MM.1S (cell line): ENCODE measurements around the gene OR14K1.

Experiments
- DNase-seq: peaks from one replicate; pipeline ENCODE4 v3.0.0-alpha.2; 2015
- H2AFZ ChIP-seq: fragments of 300-600 bp; sonication (generic); 2 replicates; pipeline ENCODE4 v1.6.0; 2016; ENCODE audit warnings: antibody characterized with exemption, low read length
- H3F3A ChIP-seq: fragments of 300-600 bp; sonication (generic); 2 replicates; pipeline ENCODE4 v1.6.1; 2016; ENCODE audit warnings: mild to moderate bottlenecking, antibody characterized with exemption, low read length, moderate library complexity, mixed read lengths; ENCODE audit not compliant: insufficient read depth
- H3K27ac ChIP-seq: fragments of 300-600 bp; sonication (generic); 2 replicates; pipeline ENCODE4 v1.5.1; 2016; ENCODE audit warnings: mild to moderate bottlenecking, low read length
- H3K27me3 ChIP-seq: fragments of 300-600 bp; sonication (generic); replicated peaks from 2 replicates; pipeline ENCODE4 v1.6.0; 2016; ENCODE audit warnings: low read length; ENCODE audit not compliant: insufficient read depth
- H3K36me3 ChIP-seq: fragments of 300-600 bp; sonication (generic); replicated peaks from 2 replicates; pipeline ENCODE4 v1.6.1; 2016; ENCODE audit warnings: mild to moderate bottlenecking, low read length, mixed read lengths; ENCODE audit not compliant: insufficient read depth
- H3K4me1 ChIP-seq: fragments of 300-600 bp; sonication (generic); 2 replicates; pipeline ENCODE4 v1.6.1; 2016; ENCODE audit warnings: low read length, mixed read lengths
- H3K4me2 ChIP-seq: fragments of 300-600 bp; sonication (generic); 2 replicates; pipeline ENCODE4 v1.6.0; 2016; ENCODE audit warnings: low read depth, low read length
- H3K4me3 ChIP-seq: fragments of 300-600 bp; sonication (generic); 2 replicates; pipeline ENCODE4 v1.5.1; 2016; ENCODE audit warnings: low read length, mixed read lengths
- H3K79me2 ChIP-seq: fragments of 300-600 bp; sonication (generic); 2 replicates; pipeline ENCODE4 v1.6.1; 2016; ENCODE audit warnings: mixed run types, low read length, mixed read lengths
- H3K9ac ChIP-seq: fragments of 300-600 bp; sonication (generic); 2 replicates; pipeline ENCODE4 v1.6.1; 2016; ENCODE audit warnings: low read length, mixed read lengths
- H3K9me2 ChIP-seq: fragments of 300-600 bp; sonication (generic); replicated peaks from 2 replicates; pipeline ENCODE4 v1.6.1; 2016; ENCODE audit warnings: mild to moderate bottlenecking, low read length, mixed read lengths; ENCODE audit not compliant: insufficient read depth
- H3K9me3 ChIP-seq: fragments of 300-600 bp; sonication (generic); replicated peaks from 2 replicates; pipeline ENCODE4 v1.6.1; 2016; ENCODE audit warnings: mild to moderate bottlenecking, low read length, mixed read lengths; ENCODE audit not compliant: insufficient read depth
- H4K20me1 ChIP-seq: fragments of 300-600 bp; sonication (generic); 2 replicates; pipeline ENCODE4 v1.6.1; 2016; ENCODE audit warnings: mild to moderate bottlenecking, low read length, moderate library complexity, mixed read lengths; ENCODE audit not compliant: insufficient read depth
- CTCF ChIP-seq: fragments of 300-600 bp; sonication (generic); IDR thresholded peaks from 2 replicates; pipeline ENCODE4 v1.5.1; 2016; ENCODE audit warnings: antibody characterized with exemption, low read length, mixed read lengths
- EZH2 ChIP-seq: fragments of 300-600 bp; sonication (generic); optimal IDR thresholded peaks from 2 replicates; pipeline ENCODE3; 2017; ENCODE audit warnings: low read depth, mild to moderate bottlenecking, antibody characterized with exemption, low read length, mixed read lengths
- EZH2phosphoT487 ChIP-seq: fragments of 300-600 bp; sonication (generic); IDR thresholded peaks from 2 replicates; pipeline ENCODE4 v1.6.1; 2018; ENCODE audit warnings: antibody characterized with exemption, low read length

The OR14K1 gene

GRCh38 chr1:247716546-247716945 lies 21.9 kb upstream of the OR14K1 start, which contains the start of gene OR6F1:
Gene OR6F1 (minus strand): TSS chr1:247716646. CDS start chr1:247712755, 3,891 bp downstream.
- H3K4me2 ChIP-seq = no peak within 1 kb of the TSS
- H3K9me3 ChIP-seq = no peaks in the 10 kb centered on the region
- no peak within 1 kb of the TSS for H3K4me3 ChIP-seq
- no peaks in the 10 kb centered on the region for H3F3A ChIP-seq
- no peaks in the 10 kb centered on the region for H3K9me2 ChIP-seq
- H3K79me2 ChIP-seq = no peaks in the 10 kb centered on the region
- H3K4me1 ChIP-seq = no peaks in the 10 kb centered on the region
- H3K27ac ChIP-seq = no peak within 1 kb of the TSS
- no peak within 1 kb of the TSS for H3K9ac ChIP-seq
- no peak within 1 kb of the TSS for H2AFZ ChIP-seq
- no peaks in the 10 kb centered on the region for H3K36me3 ChIP-seq
- TF ChIP-seq EZH2 (no peak), CTCF (no peak), EZH2phosphoT487 (no peak)
- DNase-seq = no peak
- H3K27me3 ChIP-seq = no peaks in the 10 kb centered on the region
- H4K20me1 ChIP-seq = no peaks in the 10 kb centered on the region

DNA sequence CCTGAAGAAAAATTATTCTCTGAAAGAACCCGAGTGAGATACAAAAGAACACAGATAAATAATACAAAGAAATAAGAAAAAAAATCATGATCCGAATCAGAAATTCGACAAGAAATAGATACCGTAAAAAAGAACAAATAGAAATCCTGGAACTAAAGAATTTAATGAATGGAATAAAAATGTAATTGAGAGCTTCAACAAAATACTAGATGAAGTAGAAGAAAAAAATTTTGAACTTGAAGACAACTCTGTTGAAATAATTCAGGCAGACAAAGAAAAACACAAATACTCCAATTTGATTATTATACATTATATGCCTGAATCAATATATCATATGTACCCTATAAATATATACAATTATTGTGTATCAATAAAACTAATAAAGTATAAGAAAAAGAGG lies 17.2 kb upstream of the OR14K1 start:
- no peak overlapping the region for H3K4me2 ChIP-seq
- H3K27ac ChIP-seq = no peak overlapping the region
- no peak overlapping the region for H2AFZ ChIP-seq
- H3K9me2 ChIP-seq = no peaks in the 10 kb centered on the region
- no peaks in the 10 kb centered on the region for H3K27me3 ChIP-seq
- no peaks in the 10 kb centered on the region for H3K4me1 ChIP-seq
- H3F3A ChIP-seq = no peaks in the 10 kb centered on the region
- H3K4me3 ChIP-seq = no peak overlapping the region
- no peaks in the 10 kb centered on the region for H4K20me1 ChIP-seq
- H3K79me2 ChIP-seq = no peaks in the 10 kb centered on the region
- H3K36me3 ChIP-seq = no peaks in the 10 kb centered on the region
- DNase-seq = no peak
- H3K9ac ChIP-seq = no peak overlapping the region
- TF ChIP-seq EZH2phosphoT487 (no peak), EZH2 (no peak), CTCF (no peak)
- no peaks in the 10 kb centered on the region for H3K9me3 ChIP-seq

DNA sequence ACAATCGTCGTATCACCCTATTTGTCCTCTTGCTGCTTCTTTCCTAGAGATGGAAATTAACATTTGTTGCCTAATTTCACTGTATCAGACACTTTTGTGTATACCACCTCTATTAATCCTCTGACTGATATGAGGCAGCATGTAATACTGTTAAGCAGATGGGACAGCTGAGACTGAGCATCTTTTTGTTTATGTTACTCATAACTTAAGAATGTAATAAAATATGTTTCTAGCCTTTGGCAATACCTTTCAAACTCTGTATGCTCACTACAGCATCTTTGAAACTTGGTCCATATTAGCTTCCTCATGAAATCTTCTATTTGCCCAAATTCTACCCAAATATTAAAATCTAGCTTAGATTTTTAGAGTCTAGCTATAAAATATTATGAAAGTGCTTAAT lies 2.3 kb downstream of the OR14K1 start:
- Histone ChIP-seq H3F3A (no peaks in the 10 kb centered on the region), H3K27ac (no peak overlapping the region), H3K27me3 (no peaks in the 10 kb centered on the region), H4K20me1 (no peaks in the 10 kb centered on the region), H3K4me2 (no peak overlapping the region), H3K79me2 (no peaks in the 10 kb centered on the region), H3K9me2 (no peaks in the 10 kb centered on the region), H3K36me3 (no peaks in the 10 kb centered on the region), H3K9ac (no peak overlapping the region), H3K4me3 (no peak overlapping the region), H3K4me1 (no peaks in the 10 kb centered on the region), H3K9me3 (no peaks in the 10 kb centered on the region), H2AFZ (no peak overlapping the region)
- no peak for DNase-seq
- no peak for TF ChIP-seq EZH2phosphoT487
- TF ChIP-seq EZH2 = no peak
- TF ChIP-seq CTCF = no peak
